Measurements from ENCODE around the gene IMMP2L. TPM values are rescaled to one million over a fixed set of nuclear protein-coding genes. Genes with fewer than 3 reads are reported as not detected.

Gene IMMP2L
- total RNA-seq, 1 donor from 2014 or later: 17.8 TPM

GRCh38 chr7:111107579-111107978, 454.7 kb downstream of the IMMP2L start:
- H3K27ac ChIP-seq (replicated peaks): no peak overlapping the region
- intact Hi-C loops (cut with micrococcal nuclease): no loop called here
- TF ChIP-seq CTCF (IDR thresholded peaks at IDR 0.05; ENCODE audit: borderline replicate concordance): no peak
- H3K4me1 ChIP-seq: peaks cover 16% of the 10 kb centered on the region
- no peak overlapping the region for H3K4me3 ChIP-seq
- no peaks in the 10 kb centered on the region for H3K36me3 ChIP-seq
- no peak for DNase-seq
- no peaks in the 10 kb centered on the region for H3K27me3 ChIP-seq (ENCODE audit: low read depth)
- no peaks in the 10 kb centered on the region for H3K9me3 ChIP-seq (replicated peaks)

GRCh38 chr7:111105269-111105668, 457.0 kb downstream of the IMMP2L start:
- H3K36me3 ChIP-seq: no peaks in the 10 kb centered on the region
- no peaks in the 10 kb centered on the region for H3K27me3 ChIP-seq (ENCODE audit: low read depth)
- TF ChIP-seq CTCF (IDR thresholded peaks at IDR 0.05; ENCODE audit: borderline replicate concordance): no peak
- H3K4me1 ChIP-seq: peaks cover 11% of the 10 kb centered on the region
- intact Hi-C loops (cut with micrococcal nuclease): no loop called here
- no peak for DNase-seq
- H3K27ac ChIP-seq (replicated peaks): no peak overlapping the region
- no peak overlapping the region for H3K4me3 ChIP-seq
- no peaks in the 10 kb centered on the region for H3K9me3 ChIP-seq (replicated peaks)

GRCh38 chr7:111104710-111105109, 457.6 kb downstream of the IMMP2L start:
- no peak for DNase-seq
- no peak for TF ChIP-seq CTCF (IDR thresholded peaks at IDR 0.05; ENCODE audit: borderline replicate concordance)
- Histone ChIP-seq H3K9me3 (replicated peaks) (no peaks in the 10 kb centered on the region), H3K27ac (replicated peaks) (no peak overlapping the region), H3K36me3 (no peaks in the 10 kb centered on the region), H3K4me1 (peaks cover 11% of the 10 kb centered on the region), H3K4me3 (no peak overlapping the region), H3K27me3 (ENCODE audit: low read depth) (no peaks in the 10 kb centered on the region)
- intact Hi-C loops (cut with micrococcal nuclease): no loop called here

GRCh38 chr7:111103678-111104274, 458.5 kb downstream of the IMMP2L start:
- no peak for DNase-seq
- no peak overlapping the region for H3K27ac ChIP-seq (replicated peaks)
- TF ChIP-seq CTCF (IDR thresholded peaks at IDR 0.05; ENCODE audit: borderline replicate concordance): no peak
- H3K4me1 ChIP-seq: peaks cover 13% of the 10 kb centered on the region
- no peak overlapping the region for H3K4me3 ChIP-seq
- no peaks in the 10 kb centered on the region for H3K36me3 ChIP-seq
- H3K9me3 ChIP-seq (replicated peaks): no peaks in the 10 kb centered on the region
- no peaks in the 10 kb centered on the region for H3K27me3 ChIP-seq (ENCODE audit: low read depth)
- intact Hi-C loops (cut with micrococcal nuclease): no loop called here

GRCh38 chr7:111103136-111103535, 459.2 kb downstream of the IMMP2L start:
- no peaks in the 10 kb centered on the region for H3K9me3 ChIP-seq (replicated peaks)
- H3K4me3 ChIP-seq: no peak overlapping the region
- intact Hi-C loops (cut with micrococcal nuclease): no loop called here
- no peak for TF ChIP-seq CTCF (IDR thresholded peaks at IDR 0.05; ENCODE audit: borderline replicate concordance)
- no peak overlapping the region for H3K27ac ChIP-seq (replicated peaks)
- H3K36me3 ChIP-seq: no peaks in the 10 kb centered on the region
- peaks cover 13% of the 10 kb centered on the region for H3K4me1 ChIP-seq
- DNase-seq: no peak
- H3K27me3 ChIP-seq (ENCODE audit: low read depth): no peaks in the 10 kb centered on the region

Measured in left ventricle myocardium inferior (tissue), 1 donor.